SU-DHL-6 (cell line): ENCODE results near the gene CDKN2AIPNL.

Experiments used
- H2AFZ ChIP-seq: fragments of 200-600 bp; sonication (generic); 2 replicates; pipeline ENCODE4 v1.6.1; 2014; ENCODE audit warnings: low read depth, mild to moderate bottlenecking, moderate library complexity, mixed read lengths, antibody characterized with exemption, low read length; ENCODE audit not compliant: severe bottlenecking
- H3F3A ChIP-seq: fragments of 200-600 bp; shearing (Covaris generic); 2 replicates; pipeline ENCODE4 v1.6.0; 2016; ENCODE audit warnings: antibody characterized with exemption, mild to moderate bottlenecking; ENCODE audit not compliant: insufficient read depth
- H3K27ac ChIP-seq: fragments of 200-600 bp; sonication (generic); 2 replicates; pipeline ENCODE4 v1.5.1; 2016; ENCODE audit warnings: low read depth, mild to moderate bottlenecking, low read length, moderate library complexity, mixed read lengths
- H3K27me3 ChIP-seq: fragments of 200-600 bp; sonication (generic), shearing (Covaris generic); 2 replicates; pipeline ENCODE4 v1.6.0; 2014; ENCODE audit warnings: mild to moderate bottlenecking, low read length
- H3K36me3 ChIP-seq: fragments of 200-600 bp; sonication (generic); 2 replicates; pipeline ENCODE4 v1.6.1; 2014; ENCODE audit warnings: mild to moderate bottlenecking, low read length, mixed read lengths
- H3K4me2 ChIP-seq: fragments of 300-600, 200-600 bp; shearing (Covaris generic), sonication (generic); 2 replicates; pipeline ENCODE4 v1.6.0; 2014; ENCODE audit warnings: low read length, low read depth, mild to moderate bottlenecking; ENCODE audit not compliant: poor library complexity, severe bottlenecking
- H3K4me3 ChIP-seq: fragments of 200-600 bp; sonication (generic); 2 replicates; pipeline ENCODE4 v1.5.1; 2014; ENCODE audit warnings: antibody characterized with exemption, low read length, mild to moderate bottlenecking, mixed read lengths; ENCODE audit not compliant: insufficient read depth, poor library complexity, severe bottlenecking
- H3K79me2 ChIP-seq: fragments of 200-600 bp; sonication (generic); 2 replicates; pipeline ENCODE4 v1.6.1; 2014; ENCODE audit warnings: mild to moderate bottlenecking, low read length, moderate library complexity; ENCODE audit not compliant: insufficient read depth
- H3K9ac ChIP-seq: fragments of 200-600 bp; sonication (generic); 2 replicates; pipeline ENCODE4 v1.7.0; 2014; ENCODE audit warnings: mild to moderate bottlenecking, low read length
- H3K9me2 ChIP-seq: fragments of 200-600 bp; sonication (generic); replicated peaks from 2 replicates; pipeline ENCODE4 v1.6.1; 2014; ENCODE audit warnings: low read length; ENCODE audit not compliant: insufficient read depth
- H3K9me3 ChIP-seq: fragments of 200-600 bp; sonication (generic); 2 replicates; pipeline ENCODE4 v1.6.1; 2014; ENCODE audit warnings: low read length, mixed read lengths; ENCODE audit not compliant: insufficient read depth
- H4K20me1 ChIP-seq: fragments of 200-600 bp; sonication (generic); 2 replicates; pipeline ENCODE4 v1.6.1; 2014; ENCODE audit warnings: low read depth, mild to moderate bottlenecking, antibody characterized with exemption, low read length, moderate library complexity, mixed read lengths
- CTCF ChIP-seq: fragments of 200-600 bp; sonication (generic); IDR thresholded peaks from one replicate; pipeline ENCODE4 v1.5.1; 2017; ENCODE audit warnings: antibody characterized with exemption, mild to moderate bottlenecking, low read length, moderate library complexity; ENCODE audit not compliant: insufficient read depth, poor library complexity, severe bottlenecking
- EZH2phosphoT487 ChIP-seq: fragments of 200-600 bp; sonication (generic), shearing (Covaris generic); conservative IDR thresholded peaks from 2 replicates; pipeline ENCODE4 v1.6.1; 2018; ENCODE audit warnings: mild to moderate bottlenecking, antibody characterized with exemption, low read length, moderate library complexity, mixed read lengths

Gene CDKN2AIPNL

GRCh38 chr5:134437340-134437846 is 25.7 kb upstream of the CDKN2AIPNL start:
- H3K36me3 ChIP-seq: no peaks in the 10 kb centered on the region
- no peak overlapping the region for H2AFZ ChIP-seq
- H3K9me2 ChIP-seq: no peaks in the 10 kb centered on the region
- H3K27me3 ChIP-seq: no peaks in the 10 kb centered on the region
- H4K20me1 ChIP-seq: no peaks in the 10 kb centered on the region
- TF ChIP-seq CTCF (no peak), EZH2phosphoT487 (no peak)
- no peaks in the 10 kb centered on the region for H3K79me2 ChIP-seq
- H3K27ac ChIP-seq: no peak overlapping the region
- H3K9me3 ChIP-seq: no peaks in the 10 kb centered on the region
- H3K4me2 ChIP-seq: no peak overlapping the region
- no peak overlapping the region for H3K9ac ChIP-seq
- H3K4me3 ChIP-seq: no peak overlapping the region
- H3F3A ChIP-seq: no peaks in the 10 kb centered on the region

- Histone ChIP-seq H3K4me2 (no peak overlapping the region), H3K9ac (no peak overlapping the region), H3K27ac (no peak overlapping the region)
These were observed 25.1 kb upstream of the CDKN2AIPNL start for GRCh38 chr5:134436523-134437339.

GRCh38 chr5:134435560-134435959 is 23.9 kb upstream of the CDKN2AIPNL start:
- H3K36me3 ChIP-seq: no peaks in the 10 kb centered on the region
- H3K4me2 ChIP-seq: no peak overlapping the region
- no peaks in the 10 kb centered on the region for H3K9me2 ChIP-seq
- no peak overlapping the region for H3K9ac ChIP-seq
- H3K27me3 ChIP-seq: no peaks in the 10 kb centered on the region
- H3K79me2 ChIP-seq: no peaks in the 10 kb centered on the region
- TF ChIP-seq CTCF (no peak), EZH2phosphoT487 (no peak)
- H3K4me3 ChIP-seq: no peak overlapping the region
- H3K9me3 ChIP-seq: no peaks in the 10 kb centered on the region
- no peak overlapping the region for H3K27ac ChIP-seq
- H4K20me1 ChIP-seq: no peaks in the 10 kb centered on the region
- H2AFZ ChIP-seq: no peak overlapping the region
- no peaks in the 10 kb centered on the region for H3F3A ChIP-seq

More at GRCh38 chr5:134436523-134437339, 25.1 kb upstream of the CDKN2AIPNL start:
- no peak for TF ChIP-seq CTCF
- no peak for TF ChIP-seq EZH2phosphoT487
- Histone ChIP-seq H3K4me3 (no peak overlapping the region), H3K79me2 (no peaks in the 10 kb centered on the region), H4K20me1 (no peaks in the 10 kb centered on the region), H3K9me3 (no peaks in the 10 kb centered on the region), H3K9me2 (no peaks in the 10 kb centered on the region), H2AFZ (peak overlapping the region; percentile 15), H3K36me3 (no peaks in the 10 kb centered on the region), H3K27me3 (no peaks in the 10 kb centered on the region), H3F3A (no peaks in the 10 kb centered on the region)
